ENCODE results near the gene UEVLD.

GRCh38 chr11:18491924-18492323, 96.6 kb downstream of the UEVLD start:
- no peak for TF ChIP-seq CTCF (conservative IDR thresholded peaks at IDR 0.05; ENCODE audit: low read length)
- TF ChIP-seq EZH2phosphoT487 (IDR thresholded peaks at IDR 0.05; ENCODE audit: borderline replicate concordance), result no peak

Measured in Loucy (cell line).